Measurements from ENCODE around the gene CDH16.

- no peak for TF ChIP-seq CTCF (conservative IDR thresholded peaks at IDR 0.05)
- no peak for TF ChIP-seq ZFX (IDR thresholded peaks at IDR 0.05)
Measured at GRCh38 chr16:66920924-66921680, 2.4 kb upstream of the CDH16 start.
